Stimulated activated CD4-positive, alpha-beta T cell treated with anti-CD3 and anti-CD28 coated beads, Interleukin-1b, Interleukin-23, amount 100 ng/mL, for 24 hours (primary cell): ENCODE data around the gene POLE.
"Not testable (repeated sequence)": the region's sequence is repeated elsewhere in the genome, so short reads cannot be mapped to it uniquely, and the experiment has no call there.

Source experiments
- DNase-seq, 4 experiments: peaks; one replicate each; pipeline ENCODE4 v3.0.0-alpha.2; 2020; ENCODE audit warnings: low read depth in 4 of 4, low spot score in 1 of 4

The POLE gene

DNA sequence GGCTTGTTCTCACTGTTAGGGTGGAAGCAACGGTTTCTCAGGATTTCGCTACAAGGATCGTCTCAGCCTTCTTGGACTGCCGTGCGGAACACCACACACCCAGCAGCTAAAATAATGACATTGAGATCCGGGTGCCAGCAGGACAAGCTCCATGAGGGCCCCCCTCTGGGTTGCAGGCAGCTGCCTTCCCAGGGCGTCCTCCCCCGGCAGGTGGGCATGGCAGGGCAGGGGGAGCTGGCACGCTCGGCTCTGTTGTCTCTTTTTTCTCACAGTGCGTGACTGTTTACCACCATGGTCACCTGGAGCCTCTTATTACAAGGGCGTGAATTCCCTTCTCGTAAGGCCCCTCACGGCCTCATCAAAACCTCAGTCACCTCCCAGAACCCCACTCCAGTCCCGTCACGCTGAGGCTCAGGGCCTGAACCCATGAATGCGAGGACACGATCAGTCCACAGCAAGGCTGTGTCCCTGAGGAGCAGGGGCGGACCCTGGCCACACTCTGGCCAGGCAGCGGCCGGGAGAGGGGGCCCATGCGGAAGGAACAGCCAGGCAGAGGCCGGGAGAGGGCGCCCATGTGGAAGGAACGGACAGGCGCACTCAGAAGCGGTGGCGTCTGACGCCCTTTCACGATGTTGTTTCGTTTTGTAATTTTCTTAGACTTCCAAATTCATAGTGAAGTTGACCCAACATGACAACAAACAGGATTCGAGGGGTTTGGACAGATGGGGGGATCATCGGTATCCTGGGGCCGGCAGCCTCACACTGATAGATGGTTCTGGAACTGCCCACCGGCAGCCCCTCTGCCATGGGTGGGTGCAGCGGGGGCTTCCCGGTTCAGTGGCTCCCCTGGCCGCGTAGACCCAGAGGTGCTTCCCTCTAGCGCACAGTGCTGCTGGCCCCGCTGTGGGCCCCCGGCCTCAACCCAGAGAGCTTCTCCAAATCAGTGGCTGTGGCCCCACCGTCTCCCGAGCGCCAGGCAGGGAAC lies 86.8 kb downstream of the POLE start:
- DNase-seq, result no peak

DNA sequence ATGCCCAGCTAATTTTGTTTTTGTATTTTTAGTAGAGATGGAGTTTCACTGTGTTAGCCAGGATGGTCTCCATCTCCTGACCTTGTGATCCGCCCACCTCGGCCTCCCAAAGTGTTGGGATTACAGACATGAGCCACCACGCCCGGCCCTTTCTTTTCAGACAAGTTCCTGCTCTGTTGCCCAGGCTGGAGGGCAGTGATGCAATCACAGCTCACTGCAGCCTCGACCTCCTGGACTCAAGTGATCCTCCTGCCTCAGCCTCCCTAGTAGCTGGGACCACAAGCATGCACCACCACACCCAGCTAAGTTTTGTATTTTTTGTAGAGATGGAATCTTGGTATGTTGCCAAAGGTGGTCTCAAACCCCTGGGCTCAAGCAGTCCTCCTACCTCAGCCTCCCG lies 87.6 kb downstream of the POLE start:
- DNase-seq, result not testable (repeated sequence)

DNA sequence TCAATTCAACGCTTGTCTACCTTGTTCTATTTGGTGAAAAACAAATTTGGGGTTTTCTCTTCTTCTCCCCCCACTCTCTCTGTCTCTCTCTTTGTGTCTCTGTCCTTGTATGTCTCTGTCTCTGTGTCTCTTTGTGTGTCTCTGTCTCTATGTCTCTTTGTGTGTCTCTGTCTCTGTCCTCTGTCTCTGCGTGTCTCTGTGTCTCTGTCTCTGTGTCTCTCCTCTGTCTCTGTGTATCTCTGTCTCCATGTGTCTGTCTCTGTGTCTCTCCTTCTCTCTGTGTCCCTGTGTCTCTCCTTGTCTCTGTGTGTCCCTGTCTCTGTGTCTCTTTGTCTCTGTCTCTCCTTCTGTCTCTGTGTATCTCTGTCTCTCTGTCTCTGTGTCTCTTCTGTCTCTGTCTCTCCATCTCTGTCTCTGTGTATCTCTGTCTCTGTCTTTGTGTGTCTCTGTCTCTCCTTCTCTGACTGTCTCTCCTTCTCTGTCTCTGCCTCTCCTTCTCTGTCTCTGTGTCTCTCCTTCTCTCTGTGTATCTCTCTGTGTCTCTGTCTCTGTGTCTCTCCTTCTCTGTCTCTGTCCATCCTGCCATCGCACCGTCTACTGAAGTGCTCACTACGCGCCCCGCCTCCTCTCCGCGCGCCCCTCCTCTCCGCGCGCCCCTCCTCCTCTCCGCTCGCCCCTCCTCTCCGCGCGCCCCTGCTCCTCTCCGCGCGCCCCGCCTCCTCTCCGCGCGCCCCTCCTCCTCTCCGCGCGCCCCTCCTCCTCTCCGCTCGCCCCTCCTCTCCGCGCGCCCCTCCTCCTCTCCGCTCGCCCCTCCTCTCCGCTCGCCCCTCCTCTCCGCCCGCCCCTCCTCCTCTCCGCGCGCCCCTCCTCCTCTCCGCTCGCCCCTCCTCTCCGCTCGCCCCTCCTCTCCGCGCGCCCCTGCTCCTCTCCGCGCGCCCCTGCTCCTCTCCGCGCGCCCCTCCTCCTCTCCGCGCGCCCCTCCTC lies 89.5 kb downstream of the POLE start:
- no peak for DNase-seq

DNA sequence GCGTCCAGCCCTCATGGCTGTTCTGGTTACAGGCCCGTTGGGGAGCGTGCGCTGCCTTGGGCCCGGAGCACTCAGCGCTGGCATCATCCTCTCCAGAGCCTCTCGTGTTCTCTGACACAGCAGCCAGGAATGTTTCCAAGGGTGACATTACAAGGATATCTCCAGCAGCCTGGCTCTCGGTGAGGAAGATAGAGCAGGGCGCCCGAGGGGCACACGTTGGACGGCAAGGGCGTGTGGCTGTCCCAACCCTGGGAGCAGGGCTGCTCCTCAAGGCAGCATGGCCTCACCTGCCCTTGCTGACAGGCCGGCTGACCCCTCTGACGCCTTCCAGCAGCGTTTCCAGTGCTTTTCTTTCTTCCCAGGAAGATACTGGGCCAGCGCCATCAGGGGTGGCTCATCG lies 91.1 kb downstream of the POLE start:
- DNase-seq, result no peak

DNA sequence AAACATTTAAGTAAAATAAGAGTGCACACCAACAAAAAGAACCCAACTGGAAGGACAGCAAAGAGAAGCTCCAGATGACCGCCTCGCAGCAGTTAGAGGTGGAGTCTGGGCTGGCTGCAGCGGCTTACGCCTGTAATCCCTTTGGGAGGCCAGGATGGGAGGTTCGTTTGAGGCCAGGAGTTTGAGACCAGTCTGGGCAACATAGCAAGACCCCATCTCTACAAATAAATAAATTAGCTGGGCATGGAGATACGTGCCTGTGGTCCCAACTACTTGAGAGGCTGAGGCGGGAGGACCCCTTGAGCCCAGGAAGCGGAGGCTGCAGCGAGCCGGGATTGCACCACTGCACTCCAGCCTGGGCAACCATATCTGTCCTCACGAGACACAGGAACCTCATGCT lies 92.0 kb downstream of the POLE start:
- no peak for DNase-seq

DNA sequence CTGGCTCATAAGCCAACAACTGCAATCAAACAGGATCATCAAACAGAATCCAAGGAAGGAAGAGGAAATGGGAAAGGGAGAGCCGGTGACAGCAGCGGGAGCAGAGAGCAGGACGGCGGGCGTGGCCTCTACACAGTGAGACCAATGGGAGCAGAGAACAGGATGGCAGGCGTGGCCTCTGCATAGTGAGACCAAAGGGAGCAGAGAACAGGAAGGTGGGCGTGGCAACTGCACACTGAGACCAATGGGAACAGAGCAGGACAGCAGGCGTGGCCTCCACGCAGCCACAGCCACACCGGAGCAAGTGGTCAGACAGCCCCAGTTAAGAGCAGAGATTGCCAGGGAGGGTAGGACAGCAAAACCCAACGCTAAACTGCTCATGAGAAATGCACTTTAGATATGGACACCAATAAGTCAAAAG lies 93.2 kb downstream of the POLE start:
- no peak for DNase-seq

DNA sequence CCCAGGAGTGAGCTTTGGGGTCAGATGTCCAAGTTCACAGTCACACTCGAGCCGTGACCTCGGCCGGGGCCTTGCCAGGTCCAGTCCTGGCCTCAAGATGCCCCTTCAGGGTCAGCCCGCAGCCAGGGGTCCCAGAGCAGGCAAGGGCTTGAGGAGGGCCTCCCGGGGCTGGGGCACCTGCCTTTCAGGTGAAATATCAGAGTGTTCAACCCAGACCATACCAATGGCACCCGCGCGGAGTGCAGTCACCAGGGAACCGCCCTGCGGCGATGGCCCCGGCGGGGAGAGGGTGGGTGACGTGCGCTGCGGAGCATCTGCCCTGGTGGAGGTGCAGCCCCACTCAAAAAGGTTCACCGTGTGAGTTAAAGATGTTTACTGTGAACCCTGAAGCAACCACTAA lies 93.6 kb downstream of the POLE start:
- DNase-seq, result no peak

DNA sequence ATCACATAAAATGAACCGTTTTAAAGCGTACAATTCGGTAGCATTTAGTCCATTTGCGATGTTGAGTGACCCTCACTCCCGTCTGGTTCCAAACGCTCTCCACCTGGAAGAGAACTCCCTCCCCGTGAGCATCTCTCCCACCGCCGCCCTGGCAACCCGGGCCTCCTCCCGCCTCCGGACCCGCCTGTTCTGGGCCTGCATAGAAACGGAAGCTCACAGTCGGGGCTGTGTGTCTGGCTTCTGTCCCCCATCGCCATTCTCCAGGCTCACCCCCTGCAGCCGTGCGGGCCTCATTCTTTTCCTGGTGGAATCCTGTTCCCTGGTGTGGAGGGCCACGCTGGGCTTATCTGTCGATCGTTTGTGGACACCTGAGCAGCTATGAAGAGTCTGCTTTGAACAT lies 94.1 kb downstream of the POLE start:
- no peak for DNase-seq

DNA sequence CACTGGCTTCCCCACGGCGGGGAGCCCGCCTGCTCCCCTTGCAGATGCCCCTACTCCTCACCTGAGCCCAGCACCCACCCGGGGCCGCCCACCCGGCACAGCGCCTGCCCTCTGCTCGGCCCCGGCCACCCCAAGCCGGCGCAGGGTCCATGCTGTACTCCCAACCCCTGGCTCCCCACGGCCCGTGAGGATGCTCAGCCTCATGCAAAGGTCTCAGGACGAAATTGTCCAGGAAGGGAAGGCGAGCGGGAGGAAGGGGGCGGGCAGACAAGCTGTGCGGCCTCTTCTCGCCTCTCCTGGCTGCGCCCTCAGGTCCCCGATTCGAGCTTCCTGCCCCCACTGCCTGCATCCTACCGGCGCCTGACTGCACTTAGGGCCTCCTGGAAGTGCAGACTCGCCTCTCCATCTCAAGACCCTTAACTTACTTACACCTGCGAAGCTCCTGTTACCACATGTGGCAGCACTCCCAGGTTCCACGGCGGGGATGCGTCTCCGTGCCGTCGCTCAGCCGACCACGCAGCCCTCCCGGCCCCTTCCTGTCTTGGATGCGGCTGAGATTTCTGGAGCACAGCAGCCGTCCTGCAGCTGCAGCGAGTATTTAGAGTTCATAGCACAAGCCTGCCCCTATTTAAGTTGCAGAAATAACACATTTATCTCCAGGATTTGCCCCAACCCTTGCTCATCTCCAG lies 94.7 kb downstream of the POLE start:
- no peak for DNase-seq

DNA sequence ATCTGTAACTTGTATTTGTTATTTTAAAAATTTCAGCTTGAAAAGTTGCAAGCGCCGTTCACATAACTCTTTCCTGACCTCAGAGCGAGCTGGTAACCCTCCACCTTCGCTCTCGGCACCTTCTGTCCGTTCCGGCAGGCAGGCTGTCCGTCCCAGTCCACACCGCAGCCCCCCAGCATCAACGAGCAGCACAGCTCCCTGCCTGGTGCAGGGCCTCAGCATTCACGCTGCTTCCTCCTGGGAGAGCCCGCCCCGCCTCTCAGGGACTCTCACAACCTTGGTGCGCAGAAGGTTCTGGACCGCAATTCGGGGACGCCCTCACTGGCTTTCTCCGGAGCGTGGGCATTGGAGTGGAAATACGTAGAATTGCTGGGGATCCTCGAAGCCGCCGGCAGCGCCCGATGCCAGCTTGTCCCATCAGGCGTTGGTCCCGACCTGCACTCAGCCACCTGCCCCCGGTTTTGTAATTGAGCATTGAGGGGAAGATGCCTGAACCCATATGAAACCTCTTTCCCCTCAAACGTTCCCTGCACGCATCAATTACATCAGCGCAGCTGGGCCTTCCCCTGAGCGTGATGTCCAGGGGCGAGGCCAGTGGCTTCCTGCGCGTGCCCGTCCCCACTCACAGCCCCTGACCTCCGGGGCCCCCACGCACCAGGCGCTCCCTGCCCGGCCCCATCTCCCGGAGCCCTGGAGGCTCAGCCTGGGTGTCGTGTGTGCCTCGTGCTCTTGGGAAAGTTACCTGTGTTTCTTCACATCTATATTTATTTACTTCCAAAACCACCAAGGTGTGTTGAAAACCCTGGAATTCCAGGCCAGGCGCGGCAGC lies 95.8 kb downstream of the POLE start:
- no peak for DNase-seq

DNA sequence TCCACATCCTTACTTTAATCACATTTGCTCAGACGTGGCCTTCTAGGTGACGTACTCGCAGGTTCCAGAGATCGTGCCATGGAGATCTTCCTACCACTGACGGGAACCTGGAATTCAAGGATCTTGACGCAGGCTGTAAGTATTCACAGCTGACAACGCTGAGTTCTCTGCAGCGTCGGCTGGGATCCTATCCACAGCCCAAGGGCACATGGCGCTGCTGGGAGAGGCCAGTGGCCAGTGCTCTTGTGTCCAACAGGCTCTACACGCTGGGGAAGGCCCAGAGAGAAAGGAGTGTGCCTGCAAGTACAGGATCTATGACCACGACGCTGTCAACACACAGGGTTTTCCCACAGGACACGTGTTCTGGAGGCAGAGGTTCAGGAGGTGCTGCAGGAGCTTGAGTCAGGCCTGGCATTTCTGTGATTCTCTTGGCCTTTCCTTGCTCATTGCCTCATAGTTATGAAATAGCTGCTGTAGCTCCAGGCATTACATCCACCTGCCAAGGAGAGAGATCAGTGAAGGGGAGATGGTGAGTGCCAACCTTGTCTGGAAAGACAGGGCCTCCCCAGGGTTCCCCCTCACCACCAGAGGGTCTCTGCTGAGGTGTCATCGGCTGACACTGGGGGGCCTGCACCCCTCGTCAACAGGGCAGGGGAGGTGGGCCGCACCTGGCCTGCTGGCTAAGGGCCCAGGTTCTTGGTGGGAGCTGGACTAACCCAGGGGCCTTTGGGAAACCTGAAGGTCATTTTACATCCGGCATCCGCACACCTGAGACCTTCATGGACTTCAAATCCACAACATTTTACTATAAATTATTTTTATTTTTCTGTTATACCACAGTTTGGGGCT lies 98.1 kb downstream of the POLE start:
- no peak for DNase-seq

DNA sequence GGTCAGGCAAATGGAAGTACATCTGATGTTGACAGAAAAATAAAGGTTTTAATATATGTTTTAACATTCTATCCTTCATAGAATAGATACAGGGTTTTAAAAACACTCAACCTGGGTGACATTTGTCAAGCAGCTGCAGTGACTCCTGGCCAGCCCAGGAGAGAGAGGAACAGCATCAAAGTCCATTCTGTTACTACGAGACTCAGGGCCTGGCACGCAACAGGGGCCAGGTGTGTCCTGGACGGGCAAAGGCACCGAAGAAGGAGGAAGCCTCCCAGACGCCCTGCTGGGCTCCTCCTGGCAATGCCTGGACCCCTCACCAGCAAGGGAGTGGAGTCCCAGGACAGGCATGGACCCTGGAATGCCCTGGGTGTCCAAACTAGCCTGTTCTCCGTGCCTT lies 98.8 kb downstream of the POLE start:
- DNase-seq, result no peak

DNA sequence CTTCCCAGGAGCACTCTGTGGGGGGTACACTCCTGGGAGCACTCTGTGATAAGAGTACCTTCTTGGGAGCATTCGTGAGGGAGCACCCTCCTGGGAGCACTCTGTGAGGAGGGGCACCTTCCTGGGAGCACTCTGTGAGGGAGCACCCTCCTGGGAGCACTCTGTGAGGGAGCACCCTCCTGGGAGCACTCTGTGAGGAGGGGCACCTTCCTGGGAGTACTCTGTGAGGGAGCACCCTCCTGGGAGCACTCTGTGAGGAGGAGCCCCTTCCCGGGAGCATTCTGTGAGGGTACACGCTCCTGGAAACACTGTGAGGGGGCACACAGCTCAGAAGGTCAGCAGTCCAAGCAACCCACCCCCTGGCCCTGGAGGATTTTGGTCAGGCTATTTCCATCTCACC lies 99.4 kb downstream of the POLE start:
- no peak for DNase-seq

DNA sequence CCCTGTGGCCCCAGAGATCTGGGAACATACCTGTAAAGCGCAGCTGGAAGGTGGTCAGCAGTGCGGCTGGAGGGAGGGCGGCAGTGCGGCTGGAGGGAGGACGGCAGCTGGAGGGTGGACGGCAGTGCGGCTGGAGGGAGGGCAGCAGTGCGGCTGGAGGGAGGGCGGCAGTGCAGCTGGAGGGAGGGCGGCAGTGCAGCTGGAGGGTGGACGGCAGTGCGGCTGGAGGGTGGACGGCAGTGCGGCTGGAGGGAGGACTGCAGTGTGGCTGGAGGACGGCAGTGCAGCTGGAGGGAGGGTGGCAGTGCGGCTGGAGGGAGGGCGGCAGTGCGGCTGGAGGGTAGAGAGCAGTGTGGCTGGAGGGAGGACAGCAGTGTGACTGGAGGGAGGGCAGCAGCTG lies 100.2 kb downstream of the POLE start:
- no peak for DNase-seq

DNA sequence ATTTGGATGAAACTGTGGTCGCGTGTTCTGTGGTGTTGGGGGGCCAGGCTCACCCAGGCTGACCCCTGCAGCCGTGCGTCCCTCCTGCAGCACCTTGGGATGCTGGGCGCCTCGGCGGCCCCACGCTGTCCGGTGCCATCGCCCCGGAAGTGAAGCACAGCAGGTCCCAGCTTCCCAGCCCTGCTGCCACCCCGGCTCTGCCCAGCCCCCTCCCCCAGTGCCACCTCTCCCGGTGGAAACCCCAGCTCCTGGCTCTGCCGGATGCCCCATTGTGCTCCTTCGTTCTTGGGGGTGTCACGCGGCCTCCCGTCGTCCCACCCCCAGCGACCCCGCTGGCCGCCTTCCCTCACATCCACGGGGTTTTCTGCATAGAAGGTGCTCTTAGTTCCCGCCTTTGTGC lies 102.0 kb downstream of the POLE start:
- no peak for DNase-seq

DNA sequence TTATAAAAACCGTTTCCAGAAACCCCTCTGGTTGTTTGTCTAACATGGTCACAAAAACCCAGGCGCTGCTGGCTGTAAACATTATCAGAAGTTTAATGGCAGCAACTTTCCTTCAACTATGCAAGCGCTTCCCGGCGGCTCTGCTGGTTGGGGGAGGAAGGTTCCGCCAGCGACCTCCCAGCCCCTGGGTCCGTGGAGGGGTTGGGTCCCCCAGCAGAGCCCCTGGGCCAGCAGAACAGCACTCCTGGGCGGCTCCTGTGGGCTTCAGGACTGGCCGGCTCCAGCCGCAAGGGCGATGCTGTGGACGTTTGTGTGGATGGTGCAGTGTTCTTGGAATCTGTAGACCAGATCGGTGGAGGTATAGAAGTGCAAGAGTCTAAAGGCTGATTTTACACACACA lies 102.7 kb downstream of the POLE start:
- DNase-seq, result no peak

DNA sequence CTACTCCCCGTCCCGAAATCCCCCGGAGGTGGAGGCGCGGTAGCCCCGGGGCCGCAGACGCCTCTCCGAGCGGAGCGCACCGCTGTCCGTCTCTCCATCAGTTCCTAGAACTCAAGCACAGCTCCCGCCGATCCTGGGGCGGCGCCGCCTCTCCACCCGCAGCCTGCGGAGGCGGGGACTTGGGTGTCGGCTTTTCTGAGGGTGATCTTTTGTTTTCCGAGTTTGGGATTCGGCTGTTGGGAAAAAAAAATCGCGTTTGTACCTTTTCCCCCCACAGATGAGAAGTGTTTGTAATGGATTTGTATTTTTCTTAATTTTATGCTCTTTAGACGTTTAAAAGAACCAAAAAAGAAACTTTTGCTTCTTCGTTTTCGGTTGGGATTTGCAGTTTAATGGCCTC lies 103.4 kb downstream of the POLE start:
- DNase-seq, result no peak

DNA sequence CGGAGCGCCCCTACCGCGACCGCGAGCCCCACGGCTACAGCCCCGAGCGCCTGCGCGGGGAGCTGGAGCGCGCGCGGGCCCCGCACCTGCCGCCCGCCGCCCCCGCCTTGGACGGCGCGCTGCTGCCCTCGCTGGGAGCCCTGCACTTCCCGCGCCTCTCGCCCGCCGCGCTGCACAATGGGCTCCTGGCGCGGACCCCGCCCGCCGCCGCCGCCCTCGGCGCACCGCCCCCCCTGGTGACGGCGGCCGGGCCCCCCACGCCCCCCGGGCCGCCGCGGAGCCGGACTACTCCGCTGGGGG lies 103.8 kb downstream of the POLE start:
- no peak for DNase-seq

DNA sequence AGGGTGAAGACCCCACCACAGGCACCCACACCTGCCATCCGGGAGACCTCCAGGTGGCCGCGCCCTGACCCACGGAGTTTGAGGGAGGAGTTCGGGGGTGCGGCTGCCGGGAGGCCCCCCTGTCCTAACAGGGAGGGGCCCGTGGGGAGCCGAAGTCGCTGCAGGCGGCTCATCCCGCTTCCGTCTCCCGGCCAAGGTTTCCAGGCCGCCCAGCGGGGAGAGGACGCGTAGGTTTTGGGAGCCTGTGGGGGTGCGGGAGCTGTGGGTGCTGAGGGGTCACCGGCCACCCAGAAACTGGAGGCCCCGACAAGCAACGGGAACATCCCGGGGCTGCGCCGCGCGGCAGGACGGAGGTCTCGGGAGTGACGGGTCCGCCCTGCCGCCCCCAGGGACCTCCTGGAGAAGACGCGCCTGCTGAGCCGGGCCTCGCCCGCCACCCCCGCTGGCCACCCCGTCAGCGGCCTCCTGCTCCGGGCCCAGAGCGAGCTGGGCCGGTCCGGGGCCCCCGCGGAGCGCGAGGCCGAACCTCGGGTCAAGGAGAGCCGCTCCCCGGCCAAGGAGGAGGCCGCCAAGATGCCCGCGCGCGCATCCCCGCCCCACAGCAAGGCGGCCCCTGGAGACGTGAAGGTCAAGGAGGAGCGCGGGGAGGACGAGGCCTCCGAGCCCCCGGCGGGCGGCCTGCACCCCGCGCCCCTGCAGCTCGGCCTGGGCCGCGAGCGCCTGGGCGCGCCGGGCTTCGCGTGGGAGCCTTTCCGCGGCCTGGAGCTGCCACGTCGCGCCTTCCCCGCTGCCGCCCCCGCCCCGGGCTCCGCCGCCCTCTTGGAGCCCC lies 104.3 kb downstream of the POLE start:
- DNase-seq, result no peak
